GM06990 (cell line): ENCODE measurements around the gene STUM.

ENCODE experiments used
- DNase-seq: peaks from one replicate; pipeline ENCODE4 v3.0.0-alpha.2; 2011; ENCODE audit not compliant: insufficient read length; ENCODE audit errors: extremely low read depth
- H3K27me3 ChIP-seq: replicated peaks from 2 replicates; pipeline ENCODE4 v1.6.0; 2011; ENCODE audit warnings: low read length; ENCODE audit not compliant: control insufficient read depth, insufficient read depth
- H3K36me3 ChIP-seq: 2 replicates; pipeline ENCODE4 v1.5.1; 2011; ENCODE audit warnings: low read length; ENCODE audit not compliant: control insufficient read depth, insufficient read depth
- H3K4me3 ChIP-seq: replicated peaks from 2 replicates; pipeline ENCODE4 v1.5.1; 2011; ENCODE audit warnings: low read depth, mild to moderate bottlenecking, control low read depth, low read length
- CTCF ChIP-seq: IDR thresholded peaks from 2 replicates; pipeline ENCODE4 v1.5.1; 2011; ENCODE audit warnings: low read length, control low read depth, mild to moderate bottlenecking, inconsistent platforms; ENCODE audit not compliant: insufficient read depth, poor library complexity, severe bottlenecking

The STUM gene

GRCh38 chr1:226530591-226530990, 18.0 kb upstream of the STUM start:
- no peak for DNase-seq
- H3K4me3 ChIP-seq = no peak overlapping the region
- no peak for TF ChIP-seq CTCF
- no peaks in the 10 kb centered on the region for H3K36me3 ChIP-seq
- H3K27me3 ChIP-seq = peaks cover 3% of the 10 kb centered on the region; the same call in 1 of the 2 replicates

GRCh38 chr1:226531360-226532093, 17.0 kb upstream of the STUM start:
- no peak for DNase-seq
- H3K36me3 ChIP-seq = no peaks in the 10 kb centered on the region
- no peak for TF ChIP-seq CTCF
- H3K27me3 ChIP-seq = peaks cover 3% of the 10 kb centered on the region; the same call in 1 of the 2 replicates
- H3K4me3 ChIP-seq = no peak overlapping the region

- Histone ChIP-seq H3K27me3 (peaks cover 3% of the 10 kb centered on the region; the same call in 1 of the 2 replicates), H3K36me3 (no peaks in the 10 kb centered on the region), H3K4me3 (no peak overlapping the region)
- TF ChIP-seq CTCF = no peak
- DNase-seq = no peak
Observed at GRCh38 chr1:226532553-226532952, 16.0 kb upstream of the STUM start.

- no peak overlapping the region for H3K4me3 ChIP-seq
- no peak for DNase-seq
- H3K27me3 ChIP-seq = peaks cover 3% of the 10 kb centered on the region; the same call in 1 of the 2 replicates
- H3K36me3 ChIP-seq = no peaks in the 10 kb centered on the region
- TF ChIP-seq CTCF = no peak
Observed at GRCh38 chr1:226533220-226533619, 15.3 kb upstream of the STUM start.

- H3K27me3 ChIP-seq = peaks cover 3% of the 10 kb centered on the region; the same call in 1 of the 2 replicates
- no peaks in the 10 kb centered on the region for H3K36me3 ChIP-seq
- no peak for TF ChIP-seq CTCF
- H3K4me3 ChIP-seq = no peak overlapping the region
- DNase-seq = no peak
Observed at GRCh38 chr1:226534098-226534497, 14.5 kb upstream of the STUM start.
